ENCODE data around the gene RAB25.

Gene RAB25

DNA sequence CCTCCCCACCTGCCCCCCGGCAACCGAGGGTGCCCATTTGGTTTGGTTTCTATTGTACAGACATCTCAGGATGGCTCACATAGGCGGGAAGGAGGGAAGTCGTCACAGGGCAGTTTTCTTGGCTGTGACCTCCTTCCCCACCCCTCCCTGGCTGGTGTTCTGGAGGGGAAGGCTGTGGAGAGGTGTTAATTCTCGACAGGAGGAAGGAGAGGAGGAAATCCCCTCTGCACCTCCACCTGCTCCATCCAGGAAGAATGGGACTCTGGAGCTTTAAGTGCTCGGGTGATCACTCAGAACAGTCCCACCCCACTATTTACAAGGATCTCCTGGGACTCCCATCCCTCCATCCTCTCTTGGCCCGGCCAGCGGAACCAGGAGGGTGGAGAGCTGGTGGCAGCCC lies 13.7 kb downstream of the RAB25 start:
- Histone ChIP-seq H2BK5ac (ENCODE audit: low read depth, low read length, poor library complexity, severe bottlenecking) (no peak overlapping the region), H3K23ac (ENCODE audit: low read length in 2 of 2) (no peak overlapping the region), H2BK120ac (ENCODE audit: low read depth, low read length) (no peak overlapping the region), H3K36me3 (ENCODE audit: control insufficient read depth in 1 of 2, insufficient read depth in 2 of 2, low read depth in 1 of 2, low read length in 2 of 2) (peaks cover 0 to 54% of the 10 kb centered on the region in 2 experiments), H3K79me1 (replicated peaks; ENCODE audit: low read length, poor library complexity, severe bottlenecking) (peaks cover 37% of the 10 kb centered on the region), H3K27me3 (ENCODE audit: control insufficient read depth in 1 of 2, insufficient read depth in 1 of 2, low read length in 2 of 2) (peaks cover 0 to 10% of the 10 kb centered on the region in 2 experiments), H2AK5ac (ENCODE audit: low read length, severe bottlenecking) (no peak overlapping the region), H3K14ac (ENCODE audit: low read length in 2 of 2) (no peak overlapping the region), H4K8ac (ENCODE audit: low read length) (no peak overlapping the region), H3K4me3 (ENCODE audit: insufficient read depth in 1 of 2, low read depth in 1 of 2, low read length in 2 of 2) (no peak overlapping the region), H3K4ac (ENCODE audit: low read depth in 1 of 2, low read length in 2 of 2) (no peak overlapping the region), H2BK15ac (ENCODE audit: low read depth, poor library complexity, severe bottlenecking) (no peak overlapping the region), H2AFZ (ENCODE audit: low read depth, low read length) (no peak overlapping the region), H3K9ac (ENCODE audit: low read length) (no peak overlapping the region), H3K18ac (ENCODE audit: low read depth in 1 of 2, low read length in 2 of 2) (no peak overlapping the region), H4K91ac (ENCODE audit: low read length) (no peak overlapping the region), H3K27ac (ENCODE audit: low read length, poor library complexity, severe bottlenecking) (no peak overlapping the region), H3K4me2 (ENCODE audit: low read length, poor library complexity, severe bottlenecking) (no peak overlapping the region), H2BK12ac (ENCODE audit: low read length in 2 of 2) (no peak overlapping the region), H3K9me3 (ENCODE audit: control insufficient read depth, low read length) (no peaks in the 10 kb centered on the region), H3K4me1 (ENCODE audit: control insufficient read depth, insufficient read depth, low read depth, low read length) (peaks cover 28% of the 10 kb centered on the region)
- WGBS: 100% methylated on average over 2 of the region's 8 CpGs
- DNase-seq: no peak

- Histone ChIP-seq H3K27ac (ENCODE audit: low read length, poor library complexity, severe bottlenecking) (no peak overlapping the region), H2BK5ac (ENCODE audit: low read depth, low read length, poor library complexity, severe bottlenecking) (no peak overlapping the region), H3K9me3 (ENCODE audit: control insufficient read depth, low read length) (no peaks in the 10 kb centered on the region), H3K14ac (ENCODE audit: low read length in 2 of 2) (no peak overlapping the region), H3K4me3 (ENCODE audit: insufficient read depth in 1 of 2, low read depth in 1 of 2, low read length in 2 of 2) (no peak overlapping the region), H2BK15ac (ENCODE audit: low read depth, poor library complexity, severe bottlenecking) (peak overlapping the region; percentile 13), H3K9ac (ENCODE audit: low read length) (no peak overlapping the region), H3K36me3 (ENCODE audit: control insufficient read depth in 1 of 2, insufficient read depth in 2 of 2, low read depth in 1 of 2, low read length in 2 of 2) (peaks cover 0 to 50% of the 10 kb centered on the region in 2 experiments), H2AK5ac (ENCODE audit: low read length, severe bottlenecking) (no peak overlapping the region), H2BK12ac (ENCODE audit: low read length in 2 of 2) (no peak overlapping the region), H4K8ac (ENCODE audit: low read length) (peak overlapping the region; percentile 14), H3K4ac (ENCODE audit: low read depth in 1 of 2, low read length in 2 of 2) (no peak overlapping the region), H3K27me3 (ENCODE audit: control insufficient read depth in 1 of 2, insufficient read depth in 1 of 2, low read length in 2 of 2) (peaks cover 0 to 10% of the 10 kb centered on the region in 2 experiments), H3K4me2 (ENCODE audit: low read length, poor library complexity, severe bottlenecking) (no peak overlapping the region), H2BK120ac (ENCODE audit: low read depth, low read length) (no peak overlapping the region), H2AFZ (ENCODE audit: low read depth, low read length) (no peak overlapping the region), H3K18ac (ENCODE audit: low read depth in 1 of 2, low read length in 2 of 2) (no peak overlapping the region), H3K4me1 (ENCODE audit: control insufficient read depth, insufficient read depth, low read depth, low read length) (peaks cover 30% of the 10 kb centered on the region), H3K79me1 (replicated peaks; ENCODE audit: low read length, poor library complexity, severe bottlenecking) (peaks cover 36% of the 10 kb centered on the region), H4K91ac (ENCODE audit: low read length) (no peak overlapping the region), H3K23ac (ENCODE audit: low read length in 2 of 2) (no peak overlapping the region)
- no peak for DNase-seq
- 60% methylated on average over 1 of the region's 3 CpGs for WGBS
These were observed 14.2 kb downstream of the RAB25 start for GRCh38 chr1:156075162-156075561.

DNA sequence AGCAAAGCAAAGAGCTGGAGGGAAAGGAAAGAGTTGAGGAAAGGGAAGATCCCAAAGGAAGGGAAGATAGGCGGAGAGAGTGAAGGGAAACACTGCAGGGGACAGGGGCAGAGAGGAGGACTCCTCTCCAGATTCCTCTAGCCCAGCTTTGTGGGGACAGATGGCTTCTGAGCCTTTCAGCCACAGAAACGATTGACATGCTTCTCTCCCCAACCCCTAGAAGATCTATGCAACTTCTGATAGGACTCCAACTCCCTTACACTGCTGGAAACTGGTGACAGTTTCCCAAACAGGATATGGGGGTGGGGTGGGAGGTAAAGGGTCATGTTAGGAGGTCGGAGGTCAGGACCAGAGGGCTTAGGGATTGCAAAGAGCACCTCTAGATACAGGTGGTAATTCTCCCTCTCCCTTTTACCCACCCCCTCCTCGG lies 14.8 kb downstream of the RAB25 start:
- no peak overlapping the region for H2AK5ac ChIP-seq (ENCODE audit: low read length, severe bottlenecking)
- H3K23ac ChIP-seq (ENCODE audit: low read length in 2 of 2): no peak overlapping the region
- no peak for DNase-seq
- H3K14ac ChIP-seq (ENCODE audit: low read length in 2 of 2): no peak overlapping the region
- no peak overlapping the region for H3K18ac ChIP-seq (ENCODE audit: low read depth in 1 of 2, low read length in 2 of 2)
- H2AFZ ChIP-seq (ENCODE audit: low read depth, low read length): no peak overlapping the region
- 50% methylated on average over 2 of the region's 4 CpGs for WGBS
- H3K36me3 ChIP-seq (ENCODE audit: control insufficient read depth in 1 of 2, insufficient read depth in 2 of 2, low read depth in 1 of 2, low read length in 2 of 2): peaks cover 0 to 50% of the 10 kb centered on the region in 2 experiments
- H2BK5ac ChIP-seq (ENCODE audit: low read depth, low read length, poor library complexity, severe bottlenecking): no peak overlapping the region
- H3K9ac ChIP-seq (ENCODE audit: low read length): no peak overlapping the region
- H3K4me1 ChIP-seq (ENCODE audit: control insufficient read depth, insufficient read depth, low read depth, low read length): peaks cover 27% of the 10 kb centered on the region
- H3K79me1 ChIP-seq (replicated peaks; ENCODE audit: low read length, poor library complexity, severe bottlenecking): peaks cover 36% of the 10 kb centered on the region
- H3K4me3 ChIP-seq (ENCODE audit: insufficient read depth in 1 of 2, low read depth in 1 of 2, low read length in 2 of 2): no peak overlapping the region
- no peak overlapping the region for H2BK15ac ChIP-seq (ENCODE audit: low read depth, poor library complexity, severe bottlenecking)
- H4K91ac ChIP-seq (ENCODE audit: low read length): no peak overlapping the region
- no peaks in the 10 kb centered on the region for H3K9me3 ChIP-seq (ENCODE audit: control insufficient read depth, low read length)
- H2BK12ac ChIP-seq (ENCODE audit: low read length in 2 of 2): no peak overlapping the region
- peaks cover 0 to 8% of the 10 kb centered on the region in 2 experiments for H3K27me3 ChIP-seq (ENCODE audit: control insufficient read depth in 1 of 2, insufficient read depth in 1 of 2, low read length in 2 of 2)
- H3K4ac ChIP-seq (ENCODE audit: low read depth in 1 of 2, low read length in 2 of 2): no peak overlapping the region
- H4K8ac ChIP-seq (ENCODE audit: low read length): no peak overlapping the region
- H2BK120ac ChIP-seq (ENCODE audit: low read depth, low read length): no peak overlapping the region
- H3K4me2 ChIP-seq (ENCODE audit: low read length, poor library complexity, severe bottlenecking): no peak overlapping the region
- H3K27ac ChIP-seq (ENCODE audit: low read length, poor library complexity, severe bottlenecking): no peak overlapping the region

DNA sequence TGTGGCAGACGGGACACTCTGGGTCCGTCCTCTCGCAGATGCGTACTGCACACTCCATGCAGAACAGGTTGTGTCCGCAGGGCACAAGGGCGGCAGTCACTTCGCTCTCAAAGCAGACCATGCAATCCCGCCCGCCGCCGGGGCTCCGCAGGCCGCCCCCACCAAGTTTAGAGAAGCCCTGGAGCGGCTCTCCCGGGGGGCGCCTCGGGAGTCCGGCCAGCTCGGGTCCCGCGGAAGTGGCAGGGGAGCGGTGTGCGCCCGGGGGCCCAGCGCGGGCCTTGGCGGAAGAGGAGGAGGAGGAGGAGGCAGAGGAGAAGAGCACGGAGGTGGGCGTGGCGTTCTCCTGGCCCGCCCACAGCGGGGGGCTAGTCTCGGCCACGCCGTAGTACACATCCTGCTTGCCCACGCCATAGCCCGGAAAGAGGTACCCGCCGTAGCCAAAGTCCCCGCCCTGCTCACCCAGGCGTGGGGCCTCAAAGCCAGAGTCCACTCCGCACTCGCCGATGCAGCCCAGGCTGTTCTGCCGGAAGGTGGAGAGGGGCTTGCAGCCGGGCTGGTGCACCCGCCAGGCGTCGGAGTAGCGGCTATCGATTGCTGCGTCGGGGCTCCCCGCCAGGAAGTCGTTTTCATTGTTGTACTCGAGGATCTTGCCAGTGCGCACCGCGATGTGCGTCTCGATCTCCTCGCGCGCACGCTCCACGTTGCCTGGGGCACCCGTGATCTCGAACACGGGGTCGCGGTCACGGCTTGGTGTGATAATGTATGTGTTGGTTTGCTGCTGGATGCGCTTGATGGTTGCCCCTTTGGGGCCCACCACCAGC lies 15.9 kb downstream of the RAB25 start:
- H3K18ac ChIP-seq (ENCODE audit: low read depth in 1 of 2, low read length in 2 of 2): peak overlapping the region; percentile 77 to 81

More for the DNA sequence above, 15.9 kb downstream of the RAB25 start:
- Histone ChIP-seq H3K27me3 (ENCODE audit: control insufficient read depth in 1 of 2, insufficient read depth in 1 of 2, low read length in 2 of 2) (peaks cover 0 to 6% of the 10 kb centered on the region in 2 experiments), H3K36me3 (ENCODE audit: control insufficient read depth in 1 of 2, insufficient read depth in 2 of 2, low read depth in 1 of 2, low read length in 2 of 2) (peaks cover 0 to 46% of the 10 kb centered on the region in 2 experiments), H3K4ac (ENCODE audit: low read depth in 1 of 2, low read length in 2 of 2) (peak overlapping the region; percentile 32 to 57), H3K14ac (ENCODE audit: low read length in 2 of 2) (peak overlapping the region in 1 of 2 experiments; percentile 18), H3K9ac (ENCODE audit: low read length) (peak overlapping the region; percentile 54), H2BK120ac (ENCODE audit: low read depth, low read length) (no peak overlapping the region), H2BK12ac (ENCODE audit: low read length in 2 of 2) (no peak overlapping the region), H3K27ac (ENCODE audit: low read length, poor library complexity, severe bottlenecking) (no peak overlapping the region), H3K79me1 (replicated peaks; ENCODE audit: low read length, poor library complexity, severe bottlenecking) (peaks cover 36% of the 10 kb centered on the region), H3K4me2 (ENCODE audit: low read length, poor library complexity, severe bottlenecking) (peak overlapping the region; percentile 18), H2BK15ac (ENCODE audit: low read depth, poor library complexity, severe bottlenecking) (no peak overlapping the region), H2BK5ac (ENCODE audit: low read depth, low read length, poor library complexity, severe bottlenecking) (no peak overlapping the region), H4K91ac (ENCODE audit: low read length) (no peak overlapping the region), H3K4me1 (ENCODE audit: control insufficient read depth, insufficient read depth, low read depth, low read length) (peaks cover 27% of the 10 kb centered on the region), H3K9me3 (ENCODE audit: control insufficient read depth, low read length) (no peaks in the 10 kb centered on the region), H2AK5ac (ENCODE audit: low read length, severe bottlenecking) (peak overlapping the region; percentile 19), H4K8ac (ENCODE audit: low read length) (peak overlapping the region; percentile 89), H3K4me3 (ENCODE audit: insufficient read depth in 1 of 2, low read depth in 1 of 2, low read length in 2 of 2) (peak overlapping the region in 1 of 2 experiments; percentile 62), H2AFZ (ENCODE audit: low read depth, low read length) (no peak overlapping the region), H3K23ac (ENCODE audit: low read length in 2 of 2) (peak overlapping the region in 1 of 2 experiments; percentile 50)
- DNase-seq: no peak
- WGBS: 54% methylated on average over 72 of the region's 73 CpGs

Measured in mesenchymal stem cell (in vitro differentiated cells and primary cell).